ENCODE measurements around the gene DPYD.

Gene DPYD

GRCh38 chr1:97135972-97136371, 784.9 kb downstream of the DPYD start:
- Histone ChIP-seq H3K9me2 (replicated peaks; ENCODE audit: insufficient read depth, low read length) (no peaks in the 10 kb centered on the region), H3K4me3 (ENCODE audit: low read length) (no peak overlapping the region), H3K27me3 (replicated peaks; ENCODE audit: insufficient read depth, low read length) (no peaks in the 10 kb centered on the region), H2AFZ (ENCODE audit: low read length) (no peak overlapping the region), H3K36me3 (replicated peaks; ENCODE audit: insufficient read depth, low read length) (no peaks in the 10 kb centered on the region), H3K4me2 (ENCODE audit: low read depth, low read length) (no peak overlapping the region), H3K9ac (ENCODE audit: low read length) (no peak overlapping the region), H3K27ac (ENCODE audit: low read length) (no peak overlapping the region), H4K20me1 (ENCODE audit: insufficient read depth, low read length) (no peaks in the 10 kb centered on the region), H3F3A (ENCODE audit: insufficient read depth, low read length) (no peaks in the 10 kb centered on the region), H3K9me3 (replicated peaks; ENCODE audit: insufficient read depth, low read length) (no peaks in the 10 kb centered on the region), H3K79me2 (ENCODE audit: low read length) (no peaks in the 10 kb centered on the region), H3K4me1 (ENCODE audit: low read length) (0 out of 2 replicates have a peak, but pooled peaks cover 5% of the 10 kb centered on the region)
- no peak for DNase-seq
- no peak for TF ChIP-seq EZH2 (optimal IDR thresholded peaks at IDR 0.05; ENCODE audit: low read depth, low read length)
- no peak for TF ChIP-seq EZH2phosphoT487 (IDR thresholded peaks at IDR 0.05; ENCODE audit: low read length)
- TF ChIP-seq CTCF (IDR thresholded peaks at IDR 0.05; ENCODE audit: low read length), result no peak

- Histone ChIP-seq H3K9ac (ENCODE audit: low read length) (no peak overlapping the region), H3K4me1 (ENCODE audit: low read length) (no peaks in the 10 kb centered on the region)
Measured at GRCh38 chr1:97128426-97128825, 792.4 kb downstream of the DPYD start.

GRCh38 chr1:97123717-97124431, 797.0 kb downstream of the DPYD start:
- H3K4me3 ChIP-seq (ENCODE audit: low read length), result no peak overlapping the region

More at GRCh38 chr1:97128426-97128825, 792.4 kb downstream of the DPYD start:
- no peak overlapping the region for H3K27ac ChIP-seq (ENCODE audit: low read length)
- no peaks in the 10 kb centered on the region for H3F3A ChIP-seq (ENCODE audit: insufficient read depth, low read length)
- TF ChIP-seq EZH2phosphoT487 (IDR thresholded peaks at IDR 0.05; ENCODE audit: low read length), result no peak
- no peak for TF ChIP-seq EZH2 (optimal IDR thresholded peaks at IDR 0.05; ENCODE audit: low read depth, low read length)
- TF ChIP-seq CTCF (IDR thresholded peaks at IDR 0.05; ENCODE audit: low read length), result no peak
- H3K4me3 ChIP-seq (ENCODE audit: low read length), result no peak overlapping the region
- no peaks in the 10 kb centered on the region for H3K9me2 ChIP-seq (replicated peaks; ENCODE audit: insufficient read depth, low read length)
- no peaks in the 10 kb centered on the region for H3K9me3 ChIP-seq (replicated peaks; ENCODE audit: insufficient read depth, low read length)
- no peak for DNase-seq
- no peak overlapping the region for H2AFZ ChIP-seq (ENCODE audit: low read length)
- no peaks in the 10 kb centered on the region for H3K27me3 ChIP-seq (replicated peaks; ENCODE audit: insufficient read depth, low read length)
- H3K4me2 ChIP-seq (ENCODE audit: low read depth, low read length), result no peak overlapping the region
- no peaks in the 10 kb centered on the region for H4K20me1 ChIP-seq (ENCODE audit: insufficient read depth, low read length)
- H3K79me2 ChIP-seq (ENCODE audit: low read length), result no peaks in the 10 kb centered on the region
- no peaks in the 10 kb centered on the region for H3K36me3 ChIP-seq (replicated peaks; ENCODE audit: insufficient read depth, low read length)

More at GRCh38 chr1:97123717-97124431, 797.0 kb downstream of the DPYD start:
- Histone ChIP-seq H3K36me3 (replicated peaks; ENCODE audit: insufficient read depth, low read length) (no peaks in the 10 kb centered on the region), H2AFZ (ENCODE audit: low read length) (no peak overlapping the region), H3K9me3 (replicated peaks; ENCODE audit: insufficient read depth, low read length) (no peaks in the 10 kb centered on the region), H3K9ac (ENCODE audit: low read length) (no peak overlapping the region), H3K27ac (ENCODE audit: low read length) (no peak overlapping the region), H3K4me1 (ENCODE audit: low read length) (no peaks in the 10 kb centered on the region), H4K20me1 (ENCODE audit: insufficient read depth, low read length) (no peaks in the 10 kb centered on the region), H3F3A (ENCODE audit: insufficient read depth, low read length) (no peaks in the 10 kb centered on the region), H3K9me2 (replicated peaks; ENCODE audit: insufficient read depth, low read length) (no peaks in the 10 kb centered on the region), H3K27me3 (replicated peaks; ENCODE audit: insufficient read depth, low read length) (no peaks in the 10 kb centered on the region), H3K4me2 (ENCODE audit: low read depth, low read length) (no peak overlapping the region), H3K79me2 (ENCODE audit: low read length) (no peaks in the 10 kb centered on the region)
- DNase-seq, result no peak
- TF ChIP-seq CTCF (IDR thresholded peaks at IDR 0.05; ENCODE audit: low read length), result no peak
- no peak for TF ChIP-seq EZH2phosphoT487 (IDR thresholded peaks at IDR 0.05; ENCODE audit: low read length)
- no peak for TF ChIP-seq EZH2 (optimal IDR thresholded peaks at IDR 0.05; ENCODE audit: low read depth, low read length)
